CD4-positive, alpha-beta T cell treated with Interferon gamma for 1 hour (primary cell): ENCODE results near the gene OARD1.
"Not testable (repeated sequence)": the region's sequence is repeated elsewhere in the genome, so short reads cannot be mapped to it uniquely, and the experiment has no call there.

Source experiments
- DNase-seq: peaks from one replicate; pipeline ENCODE4 v3.0.0-alpha.2; 2020

OARD1 gene

GRCh38 chr6:41071923-41072835 is at the start of gene OARD1:
Gene OARD1, minus strand, starts transcription at chr6:41072356. Its CDS starts 722 bp downstream, at chr6:41071634.
- peak; percentile 99 for DNase-seq

GRCh38 chr6:41120058-41120457 is 47.9 kb upstream of the OARD1 start:
- DNase-seq, result no peak

- DNase-seq, result no peak
Measured at GRCh38 chr6:41119508-41119907, 47.4 kb upstream of the OARD1 start.

GRCh38 chr6:41115027-41115426 is 42.9 kb upstream of the OARD1 start:
- DNase-seq, result not testable (repeated sequence)

GRCh38 chr6:41111017-41111416 is 38.9 kb upstream of the OARD1 start:
- DNase-seq, result no peak

GRCh38 chr6:41103847-41104246 is 31.7 kb upstream of the OARD1 start:
- no peak for DNase-seq

GRCh38 chr6:41100871-41101287 is 28.7 kb upstream of the OARD1 start:
- no peak for DNase-seq

- DNase-seq, result no peak
Measured at GRCh38 chr6:41098366-41098765, 26.2 kb upstream of the OARD1 start.

- no peak for DNase-seq
Measured at GRCh38 chr6:41097467-41098090, 25.4 kb upstream of the OARD1 start.

- no peak for DNase-seq
Measured at GRCh38 chr6:41093729-41094128, 21.6 kb upstream of the OARD1 start.

- DNase-seq, result no peak
Measured at GRCh38 chr6:41092421-41093140, 20.4 kb upstream of the OARD1 start.

GRCh38 chr6:41090841-41091761 is 18.9 kb upstream of the OARD1 start:
- no peak for DNase-seq

- no peak for DNase-seq
Measured at GRCh38 chr6:41088451-41088850, 16.3 kb upstream of the OARD1 start.

- DNase-seq, result no peak
Measured at GRCh38 chr6:41085182-41085581, 13.0 kb upstream of the OARD1 start.

GRCh38 chr6:41083072-41083471 is 10.9 kb upstream of the OARD1 start:
- DNase-seq, result no peak

- DNase-seq, result no peak
Measured at GRCh38 chr6:41080621-41081020, 8.5 kb upstream of the OARD1 start.

- DNase-seq, result no peak
Measured at GRCh38 chr6:41079080-41079479, 6.9 kb upstream of the OARD1 start.

- no peak for DNase-seq
Measured at GRCh38 chr6:41078101-41078500, 5.9 kb upstream of the OARD1 start.

GRCh38 chr6:41077536-41077935 is 5.4 kb upstream of the OARD1 start:
- no peak for DNase-seq

GRCh38 chr6:41075651-41076626 is 3.8 kb upstream of the OARD1 start:
- DNase-seq, result no peak
